MCF 10A (cell line): ENCODE results near the gene RWDD4. TPM values are rescaled to one million over a fixed set of nuclear protein-coding genes. Genes with fewer than 3 reads are reported as not detected.

ENCODE experiments used
- BruUV-seq: library from RNA; stranded (reverse); fragments of 400-500 nt; replicated peaks from 2 replicates; lab custom pipeline; 2021; lab: Mats Ljungman, UMichigan
- CTCF ChIA-PET: fragments of 300-600 bp; sonication (Branson Sonifier 250); formaldehyde crosslinking; extraction: SDS; loops from one replicate; lab custom pipeline; 2021; ENCODE audit warnings: antibody characterized with exemption, inconsistent platforms; lab: Yijun Ruan, JAX
- POLR2A ChIA-PET: fragments of 300-600, 350-650 bp; sonication (Branson Sonifier 250); formaldehyde crosslinking; extraction: SDS; loops from one replicate; lab custom pipeline; 2020; ENCODE audit warnings: antibody characterized with exemption, inconsistent platforms; lab: Yijun Ruan, JAX
- DNase-seq: peaks from one replicate; pipeline ENCODE4 v3.0.0-alpha.2; 2018; ENCODE audit not compliant: unreplicated experiment
- H3K27ac Mint-ChIP-seq: one replicate; pipeline ENCODE4 v1.8.0; 2022; ENCODE audit warnings: mild to moderate bottlenecking, low read depth, mixed read lengths; ENCODE audit not compliant: unreplicated experiment
- H3K27me3 Mint-ChIP-seq: one replicate; pipeline ENCODE4 v1.8.0; 2022; ENCODE audit warnings: mixed read lengths; ENCODE audit not compliant: insufficient read depth, unreplicated experiment
- H3K36me3 Mint-ChIP-seq: one replicate; pipeline ENCODE4 v1.8.0; 2022; ENCODE audit warnings: mild to moderate bottlenecking, moderate library complexity, mixed read lengths; ENCODE audit not compliant: insufficient read depth, unreplicated experiment
- H3K4me1 Mint-ChIP-seq: one replicate; pipeline ENCODE4 v1.8.0; 2022; ENCODE audit warnings: mixed read lengths; ENCODE audit not compliant: insufficient read depth, unreplicated experiment
- H3K4me3 Mint-ChIP-seq: one replicate; pipeline ENCODE4 v1.8.0; 2022; ENCODE audit warnings: mild to moderate bottlenecking, moderate library complexity, mixed read lengths; ENCODE audit not compliant: unreplicated experiment
- H3K9me3 Mint-ChIP-seq: one replicate; pipeline ENCODE4 v1.8.0; 2022; ENCODE audit warnings: mixed read lengths; ENCODE audit not compliant: unreplicated experiment
- CTCF ChIP-seq: fragments of 200-600 bp; IDR thresholded peaks from one replicate; pipeline ENCODE4 v1.8.0; 2022; ENCODE audit warnings: antibody characterized with exemption, mild to moderate bottlenecking; ENCODE audit not compliant: unreplicated experiment
- intact Hi-C: fragments of 100-400 bp; cut with micrococcal nuclease; formaldehyde crosslinking; loops from 2 replicates; pipeline ENCODE4 v1.14.1; 2022
- total RNA-seq: library from RNA; stranded (reverse); gene quantifications from 2 replicates; pipeline ENCODE4 v1.2.3, GENCODE V29; 2022

RWDD4 gene
- total RNA-seq, 1 experiment from 2014 or later = 26.1 TPM

DNA sequence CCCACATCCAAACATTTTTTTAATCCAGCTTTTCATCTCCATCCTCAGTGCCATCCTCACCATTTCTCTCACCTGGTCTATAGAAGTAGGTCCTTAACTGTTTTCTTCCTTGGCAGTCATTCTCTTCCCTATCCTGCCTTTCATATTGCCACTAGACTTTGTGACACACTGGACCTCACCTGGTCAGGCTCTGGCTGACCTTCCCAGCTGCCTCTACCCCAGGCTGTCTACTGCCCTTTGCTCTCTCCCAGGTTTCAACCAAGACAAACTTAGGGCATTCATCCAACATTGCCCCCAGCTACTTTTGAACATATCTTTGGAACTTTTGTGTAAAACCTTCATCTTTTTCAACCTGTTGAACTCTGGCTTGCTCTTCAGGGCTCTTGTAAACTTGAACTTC lies 39.9 kb upstream of the RWDD4 start:
- no TSS peak for BruUV-seq
- Mint-ChIP-seq H3K36me3 (peaks cover 88% of the 10 kb centered on the region), H3K9me3 (no peaks in the 10 kb centered on the region), H3K4me1 (no peaks in the 10 kb centered on the region), H3K27ac (no peak overlapping the region), H3K27me3 (no peaks in the 10 kb centered on the region), H3K4me3 (no peak overlapping the region)
- ChIA-PET CTCF (interaction anchor here (0.6 to 0.7 kb wide), 2 partner anchors 15 to 457 kb away, joined by 3 read pairs; no protein-coding TSS in a partner anchor), POLR2A (interaction anchor here (0.7 to 1.0 kb wide), 2 partner anchors 15 to 38 kb away, joined by 3 read pairs; no protein-coding TSS in a partner anchor)
- no peak for DNase-seq
- TF ChIP-seq CTCF = no peak
- intact Hi-C loops = no loop called here

GRCh38 chr4:183691897-183692296 lies 32.9 kb upstream of the RWDD4 start:
- ChIA-PET POLR2A (no interaction called here), CTCF (interaction anchor here (0.7 kb wide), 1 partner anchor 17 kb away, joined by 4 read pairs; no protein-coding TSS in a partner anchor)
- Mint-ChIP-seq H3K27ac (no peak overlapping the region), H3K4me1 (no peaks in the 10 kb centered on the region), H3K9me3 (no peaks in the 10 kb centered on the region), H3K4me3 (no peak overlapping the region), H3K27me3 (no peaks in the 10 kb centered on the region), H3K36me3 (peaks cover 78% of the 10 kb centered on the region)
- BruUV-seq = no TSS peak
- DNase-seq = no peak
- TF ChIP-seq CTCF = no peak
- intact Hi-C loops = no loop called here

- peaks cover 69% of the 10 kb centered on the region for H3K36me3 Mint-ChIP-seq
- TF ChIP-seq CTCF = no peak
- no peak overlapping the region for H3K27ac Mint-ChIP-seq
- H3K9me3 Mint-ChIP-seq = no peaks in the 10 kb centered on the region
- no peak overlapping the region for H3K4me3 Mint-ChIP-seq
- H3K4me1 Mint-ChIP-seq = no peaks in the 10 kb centered on the region
- no peak for DNase-seq
- ChIA-PET POLR2A (interaction anchor here (0.5 kb wide), 1 partner anchor 12 kb away, joined by 3 read pairs; no protein-coding TSS in a partner anchor), CTCF (no interaction called here)
- no peaks in the 10 kb centered on the region for H3K27me3 Mint-ChIP-seq
- intact Hi-C loops = no loop called here
- no TSS peak for BruUV-seq
These were observed 32.0 kb upstream of the RWDD4 start for GRCh38 chr4:183691006-183691405.

DNA sequence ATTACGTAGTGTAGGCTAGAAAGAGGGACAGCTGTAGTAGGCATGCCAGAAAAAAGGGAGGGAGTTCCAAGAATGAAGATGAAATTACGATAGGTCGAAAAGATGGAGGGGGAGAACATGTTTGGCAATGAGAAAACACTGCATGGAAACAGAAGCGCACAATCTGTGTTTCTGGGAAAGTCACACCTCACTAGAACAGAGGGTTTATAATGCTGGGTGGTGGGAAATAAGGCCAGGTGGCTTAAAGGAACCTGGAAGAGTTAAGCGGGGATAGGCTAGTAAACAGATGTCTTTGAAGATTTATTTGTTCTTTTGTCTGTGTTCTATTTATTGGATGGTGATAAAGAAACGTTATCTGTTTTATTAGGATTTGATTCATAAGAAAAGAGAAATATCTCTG lies 29.2 kb upstream of the RWDD4 start:
- Mint-ChIP-seq H3K27ac (no peak overlapping the region), H3K27me3 (no peaks in the 10 kb centered on the region), H3K4me1 (no peaks in the 10 kb centered on the region), H3K36me3 (peaks cover 70% of the 10 kb centered on the region), H3K9me3 (no peaks in the 10 kb centered on the region), H3K4me3 (no peak overlapping the region)
- ChIA-PET CTCF (no interaction called here), POLR2A (no interaction called here)
- DNase-seq = no peak
- BruUV-seq = no TSS peak
- intact Hi-C loops = no loop called here
- no peak for TF ChIP-seq CTCF
